KG1 (cell line): ENCODE measurements around the gene THADA.
A peak's percentile ranks its signal among the peaks of the same experiment; 100 is the strongest.

Source experiments
- DNase-seq: peaks from one replicate; lab custom pipeline; 2025; lab: John Stamatoyannopoulos, UW

Gene THADA

DNA sequence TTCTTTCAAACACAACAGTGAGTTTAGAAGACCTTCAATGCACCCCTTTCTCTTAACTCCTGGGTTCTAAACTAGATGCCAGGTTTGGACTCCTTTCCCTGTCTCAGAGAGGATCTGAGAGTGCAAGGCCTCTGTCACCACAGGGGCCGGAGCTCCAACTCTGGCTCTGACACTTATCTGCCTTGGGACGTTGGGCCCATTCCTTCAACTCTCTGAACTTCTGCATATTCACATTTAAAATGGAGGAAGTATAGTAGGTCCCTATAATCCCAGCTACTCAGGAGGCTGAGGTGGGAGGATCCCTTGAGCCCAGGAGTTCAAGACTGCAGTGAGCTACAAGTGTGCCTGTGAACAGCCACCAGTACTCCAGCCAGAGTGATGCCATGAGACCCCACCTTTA lies 325.4 kb downstream of the THADA start:
- no peak for DNase-seq

DNA sequence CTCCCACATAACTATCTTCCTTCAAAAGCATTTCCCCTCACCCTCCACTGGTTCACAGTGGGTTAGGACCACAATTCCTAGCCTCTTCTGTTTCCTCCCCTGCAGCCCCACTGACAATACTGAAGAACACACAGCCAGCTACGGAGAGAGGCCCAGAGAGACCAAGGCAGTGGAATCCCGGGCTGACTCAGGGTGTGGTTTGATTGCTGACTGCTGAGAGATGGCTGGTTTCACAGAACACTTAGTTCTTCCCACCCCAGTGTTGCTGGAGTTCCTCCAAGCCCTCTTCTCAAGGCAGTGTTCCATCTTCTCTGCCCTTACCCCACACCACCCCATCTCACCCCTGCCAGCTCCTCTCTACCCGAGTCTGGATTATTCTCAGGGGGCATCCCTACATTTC lies 326.1 kb downstream of the THADA start:
- DNase-seq = no peak

DNA sequence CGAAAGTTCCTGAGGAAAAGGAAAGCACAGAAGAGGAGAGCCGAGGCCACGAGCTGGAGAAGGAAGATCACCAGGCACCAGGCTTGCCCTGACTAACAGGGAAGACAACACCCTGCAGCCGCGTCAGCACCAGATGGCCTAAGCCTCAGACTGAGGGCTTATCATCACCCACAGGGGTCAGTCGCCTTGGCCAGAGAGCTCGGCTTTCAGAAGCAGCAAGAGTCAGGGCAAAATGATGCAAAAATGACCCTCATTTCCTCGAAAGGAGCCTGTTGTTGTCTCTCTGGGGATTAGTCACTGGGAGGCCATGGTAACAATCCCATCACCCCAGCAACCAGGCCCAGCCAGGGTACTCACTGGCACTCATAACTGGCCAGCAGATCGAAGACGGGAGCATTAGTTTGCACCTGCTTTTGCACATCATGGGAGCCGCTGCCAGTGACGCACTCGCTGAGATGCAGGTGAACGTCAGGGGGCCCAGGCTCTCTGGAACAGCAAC lies 326.7 kb downstream of the THADA start:
- no peak for DNase-seq

DNA sequence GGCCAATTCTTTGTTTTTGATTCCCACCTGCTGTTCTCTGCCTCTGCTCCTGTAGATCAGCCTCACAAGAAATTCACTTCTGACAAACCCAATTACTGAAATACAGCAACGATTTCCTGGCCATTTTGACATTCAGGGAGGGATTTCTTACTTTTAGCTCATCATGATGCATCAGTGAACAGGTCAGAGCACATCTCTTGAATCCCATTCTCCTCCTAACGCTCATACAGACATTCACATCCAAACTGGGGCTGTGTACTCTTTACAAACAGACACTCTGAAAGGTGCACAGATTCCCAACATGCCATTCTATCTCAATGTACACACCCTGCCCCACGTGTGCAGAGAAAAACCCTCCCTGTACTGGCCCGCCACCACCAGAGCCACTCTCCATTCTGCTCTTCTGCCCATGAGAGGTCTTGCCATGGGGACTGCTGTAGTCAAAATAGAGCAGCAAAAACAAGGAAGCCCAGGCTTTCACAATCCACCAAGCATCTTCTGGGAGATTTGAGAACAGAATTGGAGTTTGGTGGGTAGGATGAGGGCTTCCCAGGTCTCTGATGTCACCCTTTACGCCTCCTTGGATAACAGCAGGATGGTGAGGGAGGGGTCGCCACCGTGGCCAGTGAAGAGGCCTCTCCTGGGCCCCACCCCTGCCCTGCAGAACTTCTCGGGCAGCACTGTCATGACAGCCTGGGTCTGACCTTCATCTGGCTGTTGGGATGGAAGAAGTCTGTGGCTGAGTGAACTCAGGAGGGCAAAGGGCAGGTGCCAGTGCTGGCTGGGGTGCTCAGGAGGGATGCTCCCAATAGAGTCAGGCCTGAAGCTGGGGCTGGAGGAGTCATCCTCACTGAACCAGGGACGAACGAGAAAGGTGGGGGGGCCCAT lies 327.5 kb downstream of the THADA start:
- no peak for DNase-seq

DNA sequence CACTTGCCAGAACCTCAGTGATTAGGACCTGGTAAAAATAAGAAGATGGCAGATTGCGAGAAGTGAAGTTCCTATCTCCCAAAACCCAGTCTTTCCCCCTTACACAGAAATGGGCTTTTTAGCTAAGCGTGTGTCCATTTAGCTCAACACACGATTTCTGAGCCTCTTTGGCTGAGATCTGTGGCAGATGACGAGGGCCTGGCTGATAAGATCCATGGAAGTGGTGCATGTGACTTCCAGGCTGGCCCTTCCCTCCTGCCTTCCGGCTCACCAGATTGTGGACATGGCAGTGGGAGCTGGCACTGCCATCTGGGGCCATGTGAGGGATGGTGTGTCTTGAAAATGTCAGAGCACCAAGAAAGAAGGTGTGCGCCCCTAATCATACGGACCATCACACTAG lies 328.5 kb downstream of the THADA start:
- no peak for DNase-seq

DNA sequence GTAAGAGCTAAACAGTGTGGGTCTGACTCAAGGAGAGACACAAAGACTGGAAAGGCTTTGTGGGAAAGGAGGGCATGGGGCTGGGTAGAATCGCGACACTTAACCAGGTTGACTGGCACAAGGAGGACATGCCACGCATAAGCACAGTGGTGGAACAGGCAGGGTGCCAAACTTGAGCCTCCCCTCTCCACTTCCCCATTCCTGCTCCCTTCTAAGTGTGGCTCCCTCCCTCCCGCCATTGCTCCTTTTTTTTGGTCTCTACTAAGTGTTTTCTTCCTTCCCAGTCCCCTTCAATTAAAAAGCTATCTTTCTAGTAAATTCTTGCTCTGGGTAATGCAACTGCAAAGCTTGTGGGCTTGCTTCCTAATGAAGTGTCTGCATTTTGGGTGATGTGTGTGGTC lies 329.1 kb downstream of the THADA start:
- peak; percentile 2 for DNase-seq

DNA sequence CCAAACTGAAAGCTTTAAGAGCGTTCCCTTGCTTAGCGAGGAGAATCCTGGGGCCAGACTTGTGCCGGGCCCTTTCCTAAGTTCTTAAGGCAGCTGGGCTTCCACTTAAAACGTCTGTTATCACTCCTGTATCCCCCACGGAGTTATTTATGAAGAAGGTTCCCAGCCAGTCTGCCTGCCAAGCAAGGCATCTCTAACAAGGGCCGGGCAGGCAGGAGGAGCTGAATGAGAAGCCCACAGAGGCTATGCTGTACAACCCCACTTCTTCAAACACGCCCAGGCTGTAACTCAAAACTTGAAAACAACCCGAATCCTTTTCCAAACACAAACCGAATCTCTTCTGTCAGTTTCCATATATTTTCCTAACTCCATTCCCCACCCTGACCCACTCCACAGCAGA lies 330.4 kb downstream of the THADA start:
- DNase-seq = no peak

DNA sequence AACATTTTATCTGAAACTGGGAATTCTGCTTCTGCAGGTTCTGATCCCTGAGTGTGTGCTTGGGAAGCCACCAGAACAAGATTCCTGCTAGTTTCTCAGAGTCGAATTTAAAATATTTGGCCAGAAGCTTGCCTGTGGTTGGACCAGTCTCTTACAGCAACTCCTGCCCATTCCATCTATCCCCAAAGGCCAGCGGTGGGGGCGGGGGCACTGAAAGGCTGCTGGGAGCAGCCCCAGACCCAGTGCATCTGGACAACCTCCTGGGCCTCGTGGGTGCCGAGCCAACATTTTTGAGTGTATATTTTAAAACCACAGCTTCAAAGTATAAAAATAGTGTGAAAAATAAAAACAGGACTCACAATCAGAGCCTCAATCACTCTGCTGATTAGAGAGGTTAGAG lies 330.8 kb downstream of the THADA start:
- no peak for DNase-seq

DNA sequence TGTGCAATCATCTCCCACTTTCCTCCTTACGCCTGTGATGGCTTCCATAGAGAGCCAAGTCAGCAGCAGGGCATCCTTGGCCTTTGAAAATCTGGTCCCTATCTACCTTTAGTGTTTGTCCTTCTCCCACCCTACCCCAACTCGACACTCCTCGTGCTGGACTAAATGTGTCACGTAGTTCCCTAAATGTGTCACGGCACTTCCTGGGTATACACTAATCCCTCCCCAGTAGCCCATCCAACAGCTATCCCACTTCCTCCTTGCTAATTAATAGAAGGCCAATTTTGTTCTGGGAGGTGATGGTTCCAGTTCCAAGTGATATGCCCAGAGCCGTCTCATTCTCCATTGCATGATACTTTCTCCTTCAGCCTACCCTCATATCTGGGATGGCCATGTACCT lies 332.9 kb downstream of the THADA start:
- DNase-seq = no peak

DNA sequence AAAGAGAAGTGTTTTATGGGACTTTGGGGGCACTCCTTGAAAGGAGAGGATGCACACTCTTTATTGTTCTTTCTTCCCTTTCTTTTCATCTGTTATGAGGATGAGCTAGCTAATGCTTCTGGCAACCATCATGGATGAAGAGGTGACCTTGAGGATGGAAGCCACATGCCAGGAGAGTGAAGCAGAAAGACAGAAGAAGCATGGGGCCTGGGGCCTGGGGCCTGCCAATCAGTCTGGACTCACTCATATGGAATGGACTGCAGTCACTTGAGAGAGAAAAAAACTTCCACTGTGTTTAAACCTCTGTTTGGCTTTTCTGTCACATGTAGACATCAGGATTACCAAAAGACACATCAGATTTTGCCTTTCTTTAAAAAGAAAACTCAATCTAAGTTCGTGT lies 333.6 kb downstream of the THADA start:
- no peak for DNase-seq

DNA sequence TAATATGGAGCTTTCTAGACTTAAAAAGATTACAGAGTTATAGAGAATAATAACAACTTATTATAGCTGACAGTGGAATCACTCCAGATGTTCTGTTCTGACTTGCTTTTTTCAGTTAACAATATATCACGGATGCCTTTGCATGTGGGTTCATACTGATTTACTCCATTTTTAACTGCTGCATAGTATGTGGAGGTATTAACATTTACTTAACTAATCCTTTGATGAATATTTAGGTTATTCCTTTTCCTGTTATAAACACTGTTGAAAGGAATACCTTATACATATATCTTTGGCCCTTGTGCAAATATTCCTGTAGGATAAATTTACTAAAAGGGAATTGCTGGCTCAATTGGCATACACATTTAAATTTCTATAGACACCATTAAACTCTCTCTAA lies 336.3 kb downstream of the THADA start:
- no peak for DNase-seq

DNA sequence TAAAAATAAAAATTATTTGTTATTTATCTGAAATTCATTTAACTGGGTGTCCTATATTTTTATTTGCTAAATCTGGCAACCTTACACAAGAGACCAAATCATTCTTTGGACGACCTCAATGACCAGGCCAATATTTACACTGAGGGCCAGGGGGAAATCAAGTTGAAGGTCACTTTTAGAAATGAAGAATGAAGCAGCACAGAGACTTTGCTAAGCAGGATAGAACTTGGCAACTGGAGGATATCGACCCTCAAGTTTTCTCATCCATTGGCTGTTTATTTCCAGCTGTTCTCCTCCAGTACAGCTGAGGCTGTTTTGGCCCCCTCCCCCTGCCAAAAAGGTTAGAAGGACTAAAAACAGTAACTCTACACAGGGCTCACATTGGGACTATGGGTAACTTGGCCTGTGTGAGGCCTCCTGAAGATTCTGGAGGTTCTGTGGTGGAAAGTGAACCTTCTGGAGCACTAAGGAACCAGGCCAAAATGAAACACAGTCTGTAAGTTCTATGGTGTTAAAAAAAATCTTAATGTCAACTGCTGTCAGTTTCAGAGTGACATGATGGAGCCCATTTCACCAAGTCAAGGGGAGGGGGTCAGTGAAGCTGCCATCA lies 337.2 kb downstream of the THADA start:
- no peak for DNase-seq

DNA sequence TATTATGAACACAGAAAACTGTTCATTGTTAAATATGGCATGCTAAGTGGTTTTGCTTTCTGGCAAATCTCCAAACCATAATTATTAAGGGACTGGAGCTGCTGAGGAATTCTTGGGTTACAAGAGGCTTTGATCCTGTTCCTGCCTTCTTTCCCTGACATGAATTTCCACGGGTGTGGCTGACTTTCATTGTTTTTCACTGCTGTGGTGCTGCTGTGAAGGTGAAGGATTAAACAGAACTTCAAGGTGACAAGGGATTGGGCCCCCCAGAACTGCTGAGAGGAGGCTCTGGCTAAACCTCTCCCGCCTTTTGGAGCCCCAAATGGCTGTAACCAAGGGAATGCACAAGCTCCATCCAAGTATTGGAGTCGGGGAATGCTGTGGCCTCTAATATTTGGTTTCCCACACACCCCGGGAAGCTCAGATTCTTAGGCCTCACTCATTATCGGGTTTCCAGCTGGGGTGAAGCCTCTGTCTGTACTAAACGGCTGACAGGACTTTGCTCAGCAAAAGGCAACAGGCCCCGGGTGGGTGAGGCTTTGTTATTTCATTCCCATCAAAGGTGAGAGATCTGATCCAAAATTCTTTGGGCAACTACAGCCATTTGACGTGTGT lies 340.4 kb downstream of the THADA start:
- no peak for DNase-seq

DNA sequence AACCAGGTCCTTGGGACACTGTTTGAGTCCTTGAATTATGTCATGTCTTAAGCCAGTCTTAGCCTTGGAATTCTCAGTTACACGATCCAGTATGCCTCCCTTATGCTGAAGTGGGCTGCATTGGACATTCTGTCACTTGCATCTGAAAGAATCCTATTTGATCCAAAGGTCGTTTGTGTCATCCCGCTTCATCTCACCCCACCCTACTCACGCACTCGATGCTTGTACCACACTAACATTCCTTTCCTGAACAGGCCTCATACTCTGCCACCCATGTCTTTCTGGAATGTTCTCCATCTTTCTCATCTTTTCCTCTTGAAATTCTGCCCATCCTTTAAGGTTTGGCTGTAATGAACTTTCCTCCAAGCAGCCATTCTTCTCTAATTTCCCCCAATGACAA lies 341.5 kb downstream of the THADA start:
- no peak for DNase-seq

DNA sequence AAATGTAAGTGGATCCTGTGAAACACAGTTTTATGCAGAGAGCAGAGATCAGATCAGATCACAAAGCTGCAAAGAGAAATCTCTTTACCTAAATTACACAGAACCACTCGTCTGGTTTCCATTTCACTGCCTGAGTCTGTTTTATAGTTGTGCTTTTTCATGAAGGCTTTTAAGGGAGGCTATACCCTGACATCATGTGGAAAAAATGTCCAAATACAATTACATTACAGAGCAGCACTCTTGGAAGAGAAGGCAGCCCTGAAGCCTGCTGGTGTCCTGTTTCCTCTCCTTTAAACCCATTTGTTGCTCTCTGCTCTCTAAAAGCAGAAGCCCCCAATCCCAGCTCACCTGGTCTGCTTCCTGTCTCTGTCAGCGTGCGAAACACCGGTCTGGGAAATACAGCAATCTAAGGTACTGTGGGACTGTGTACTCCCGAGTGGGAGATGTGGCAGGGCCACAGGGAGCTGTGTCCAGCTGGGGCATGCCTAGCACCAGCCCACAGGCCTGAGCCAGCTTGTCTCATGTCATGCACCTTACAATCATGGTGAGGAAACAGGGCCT lies 344.6 kb downstream of the THADA start:
- no peak for DNase-seq

DNA sequence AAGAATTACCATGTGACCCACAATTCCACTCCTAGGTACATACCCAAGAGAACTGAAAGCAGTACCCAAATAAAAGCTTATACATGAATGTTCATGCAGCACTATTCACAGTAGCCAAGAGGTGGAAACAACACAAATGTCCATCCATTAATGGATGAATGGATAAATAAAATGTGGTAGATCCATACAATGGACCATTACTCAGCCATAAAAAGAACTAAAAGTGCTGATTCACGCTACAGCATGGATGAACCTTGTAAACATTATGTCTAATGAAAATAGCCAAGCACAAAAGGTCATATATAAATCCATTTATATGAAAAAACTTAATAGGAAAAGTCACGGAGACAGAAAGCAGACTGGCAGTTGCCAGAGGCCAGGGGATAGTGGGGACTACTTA lies 345.8 kb downstream of the THADA start:
- no peak for DNase-seq

DNA sequence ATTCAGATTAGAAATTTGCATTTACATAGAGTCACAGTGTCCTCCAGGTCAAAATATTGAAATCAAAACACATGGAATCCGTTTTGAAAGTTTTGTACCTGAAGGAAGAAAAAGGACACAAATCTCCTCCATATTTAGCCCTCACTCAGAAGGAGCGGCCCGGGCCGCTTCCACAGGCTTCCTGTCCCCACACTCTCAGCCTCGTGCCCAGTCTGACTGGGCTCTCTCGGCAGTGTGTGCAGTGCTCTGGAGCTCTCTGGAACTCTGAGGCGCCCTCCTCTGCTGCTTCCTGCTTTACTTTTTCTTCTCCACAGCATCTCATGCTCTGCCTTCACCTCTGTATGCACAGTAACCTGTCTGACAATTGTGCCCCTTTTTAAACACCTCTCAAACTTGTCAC lies 347.2 kb downstream of the THADA start:
- DNase-seq = no peak

DNA sequence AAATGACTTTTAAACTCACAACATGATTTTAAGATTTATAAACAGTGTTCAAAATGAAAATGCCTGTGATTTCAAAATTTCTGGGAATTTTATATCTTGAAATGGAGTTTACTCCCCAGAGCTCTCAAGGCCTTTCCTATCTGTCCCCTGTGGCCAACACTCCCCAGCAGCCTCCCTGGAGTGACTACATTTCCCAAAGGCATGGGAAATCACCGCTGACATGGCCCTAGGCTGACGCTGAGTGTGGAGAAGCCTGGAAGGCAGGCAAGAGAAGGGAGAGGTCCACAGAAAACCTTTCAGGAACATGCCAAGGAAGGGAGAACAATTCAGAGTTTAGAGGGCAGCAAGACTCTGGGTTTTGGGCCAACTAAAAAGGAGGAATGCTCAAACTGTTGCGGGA lies 349.2 kb downstream of the THADA start:
- no peak for DNase-seq

DNA sequence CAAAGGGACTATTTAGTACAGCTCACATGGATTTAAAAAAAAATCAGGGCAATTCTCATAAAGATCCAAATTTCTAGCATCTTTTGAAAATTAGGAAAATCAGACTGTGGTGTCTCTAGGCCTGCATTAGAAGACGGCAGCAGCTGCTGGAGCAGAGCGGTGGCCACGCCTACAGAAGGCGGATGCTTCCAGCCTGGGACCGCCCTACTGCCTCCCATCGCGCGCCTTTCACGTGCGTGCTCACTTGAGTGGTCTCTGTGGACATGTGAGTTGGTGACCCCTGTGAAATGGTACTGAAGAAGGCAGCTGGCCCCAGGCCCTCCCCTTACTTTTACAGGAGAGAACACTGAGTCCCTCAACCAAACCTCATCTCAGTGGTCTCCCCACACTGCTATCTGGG lies 354.3 kb downstream of the THADA start:
- no peak for DNase-seq

DNA sequence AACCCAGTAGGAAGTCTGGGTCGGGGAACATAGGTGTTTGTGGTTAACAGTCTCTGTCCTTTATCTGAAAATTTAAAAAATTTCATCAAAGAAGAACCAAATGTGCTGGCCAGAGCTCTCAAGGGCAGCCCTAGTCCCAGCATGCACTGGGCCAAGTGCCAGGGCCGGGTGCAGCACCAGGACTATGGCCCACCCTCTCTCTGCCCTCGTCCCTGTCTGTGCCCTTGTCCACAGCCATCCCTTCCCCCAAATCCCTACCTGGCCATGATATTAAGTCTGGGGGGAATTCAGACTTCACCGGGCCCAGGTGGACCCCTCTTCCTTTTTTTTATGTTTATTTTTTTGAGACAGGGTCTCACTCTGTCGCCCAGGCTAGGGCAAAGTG lies 355.1 kb downstream of the THADA start:
- no peak for DNase-seq

DNA sequence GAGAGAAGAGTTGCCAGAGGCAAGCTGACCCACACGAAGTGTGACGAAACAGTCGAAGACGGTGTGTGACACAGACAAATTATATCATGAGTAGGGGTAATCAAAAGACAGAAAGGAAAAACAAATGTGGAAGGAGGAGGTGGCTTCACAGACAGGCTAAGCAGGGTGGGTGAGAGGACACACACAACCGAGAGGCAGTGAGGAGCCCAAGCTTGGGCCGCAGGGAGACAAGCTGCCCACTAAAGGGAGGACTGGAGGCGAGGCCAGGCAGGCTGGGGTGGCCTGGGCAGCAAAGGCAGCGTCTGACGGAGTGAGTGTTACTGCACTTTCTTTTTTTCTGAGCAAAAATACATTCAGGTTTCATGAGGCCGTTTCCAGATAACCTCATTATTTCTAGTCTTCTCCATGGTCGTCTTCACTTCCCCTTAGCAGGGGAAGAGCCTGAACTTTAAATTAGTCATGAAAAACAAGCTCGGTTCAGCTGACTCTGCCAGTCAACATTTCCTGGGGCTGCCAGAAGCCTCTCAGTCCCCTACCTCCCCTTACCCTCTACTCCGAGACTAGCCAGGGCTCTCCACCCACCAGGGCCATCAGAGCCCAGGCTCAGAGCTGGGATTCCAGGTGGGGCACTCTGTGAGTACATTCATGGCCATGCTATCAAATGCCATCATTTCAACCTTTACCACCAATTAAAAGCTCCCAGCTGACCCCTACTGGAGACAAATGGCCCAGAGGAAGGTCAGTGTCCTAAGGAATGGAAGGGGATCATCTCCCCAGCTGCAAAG lies 355.7 kb downstream of the THADA start:
- no peak for DNase-seq

DNA sequence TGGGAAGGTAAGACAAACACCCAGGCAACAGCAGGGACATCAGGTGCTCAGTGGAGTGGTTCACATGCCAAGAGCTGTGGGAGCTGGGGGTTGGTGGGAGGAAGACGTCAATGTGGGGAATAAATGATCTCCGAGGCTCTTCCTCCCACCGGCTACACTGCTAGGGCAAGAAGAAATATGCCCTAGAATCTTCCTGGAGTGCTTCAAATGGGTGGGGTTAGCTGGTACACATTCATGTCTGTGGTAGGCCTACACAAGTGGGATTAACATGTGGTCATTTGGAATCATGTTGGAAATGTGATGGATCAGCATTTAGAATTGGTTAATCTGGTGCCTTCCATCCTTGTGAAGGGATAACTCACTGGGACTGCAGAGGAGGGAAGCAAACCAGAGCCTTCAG lies 357.0 kb downstream of the THADA start:
- no peak for DNase-seq
